ENCODE measurements around the gene CEACAM8.
"Not testable (repeated sequence)": the region's sequence is repeated elsewhere in the genome, so short reads cannot be mapped to it uniquely, and the experiment has no call there.

CEACAM8 gene

DNA sequence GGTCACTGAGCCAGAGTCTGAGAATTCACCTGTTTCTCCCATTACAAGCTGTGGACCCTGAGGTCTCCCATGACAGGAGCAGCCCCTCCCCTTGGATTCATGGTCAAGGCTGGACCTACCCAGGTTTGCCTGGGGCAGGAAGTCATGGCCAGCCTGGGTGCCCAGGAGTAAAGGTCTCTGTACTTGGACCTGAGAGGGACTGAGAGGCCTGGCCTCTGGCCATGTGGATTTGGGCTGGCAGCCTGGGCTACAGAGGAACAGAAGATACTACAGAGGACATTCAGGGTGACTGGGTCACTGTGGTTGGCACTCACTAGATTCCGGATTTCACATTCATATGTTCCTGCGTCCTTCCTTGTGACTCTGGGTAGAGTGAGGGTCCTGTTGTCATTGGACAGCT lies 31.5 kb upstream of the CEACAM8 start:
- DNase-seq (ENCODE audit: low spot score), result no peak
- no peak for TF ChIP-seq CTCF (IDR thresholded peaks at IDR 0.05; ENCODE audit: extremely low read depth, missing control alignments)

- TF ChIP-seq CTCF (IDR thresholded peaks at IDR 0.05; ENCODE audit: extremely low read depth, missing control alignments), result no peak
- no peak for DNase-seq (ENCODE audit: low spot score)
Observed at GRCh38 chr19:42619271-42619670, 24.5 kb upstream of the CEACAM8 start.

DNA sequence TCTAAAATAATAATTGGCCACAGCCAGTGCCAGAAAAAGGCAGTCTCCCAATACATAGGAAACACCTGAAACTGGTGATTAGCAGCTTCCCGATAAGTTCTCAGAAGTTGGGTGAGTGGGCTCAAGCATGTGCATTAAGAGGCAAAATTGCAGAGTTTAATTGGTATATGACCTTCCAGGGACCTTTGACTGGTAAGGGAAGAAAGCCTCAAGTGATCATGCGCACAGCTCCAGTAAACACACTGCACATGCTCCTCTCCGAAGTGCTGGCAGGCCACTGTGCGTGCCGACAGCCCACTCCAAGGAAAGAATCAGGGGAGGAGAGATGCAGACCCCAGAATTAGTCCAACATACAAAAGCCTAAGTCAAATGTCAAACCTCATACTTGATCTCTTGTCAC lies 18.9 kb upstream of the CEACAM8 start:
- no peak for TF ChIP-seq CTCF (IDR thresholded peaks at IDR 0.05; ENCODE audit: extremely low read depth, missing control alignments)
- no peak for DNase-seq (ENCODE audit: low spot score)

DNA sequence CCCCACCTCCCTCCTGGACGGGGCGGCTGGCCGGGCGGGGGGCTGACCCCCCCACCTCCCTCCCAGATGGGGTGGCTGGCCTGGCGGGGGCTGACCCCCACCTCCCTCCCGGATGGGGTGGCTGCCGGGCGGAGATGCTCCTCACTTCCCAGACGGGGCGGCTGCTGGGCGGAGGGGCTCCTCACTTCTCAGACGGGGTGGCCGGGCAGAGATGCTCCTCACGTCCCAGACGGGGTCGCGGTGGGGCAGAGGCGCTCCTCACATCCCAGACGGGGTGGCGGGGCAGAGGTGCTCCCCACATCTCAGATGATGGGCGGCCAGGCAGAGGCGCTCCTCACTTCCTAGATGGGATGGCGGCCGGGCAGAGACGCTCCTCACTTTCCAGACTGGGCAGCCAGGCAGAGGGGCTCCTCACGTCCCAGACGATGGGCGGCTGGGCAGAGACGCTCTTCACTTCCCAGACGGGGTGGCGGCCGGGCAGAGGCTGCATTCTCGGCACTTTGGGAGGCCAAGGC lies 15.7 kb upstream of the CEACAM8 start:
- not testable (repeated sequence) for DNase-seq (ENCODE audit: low spot score)

DNA sequence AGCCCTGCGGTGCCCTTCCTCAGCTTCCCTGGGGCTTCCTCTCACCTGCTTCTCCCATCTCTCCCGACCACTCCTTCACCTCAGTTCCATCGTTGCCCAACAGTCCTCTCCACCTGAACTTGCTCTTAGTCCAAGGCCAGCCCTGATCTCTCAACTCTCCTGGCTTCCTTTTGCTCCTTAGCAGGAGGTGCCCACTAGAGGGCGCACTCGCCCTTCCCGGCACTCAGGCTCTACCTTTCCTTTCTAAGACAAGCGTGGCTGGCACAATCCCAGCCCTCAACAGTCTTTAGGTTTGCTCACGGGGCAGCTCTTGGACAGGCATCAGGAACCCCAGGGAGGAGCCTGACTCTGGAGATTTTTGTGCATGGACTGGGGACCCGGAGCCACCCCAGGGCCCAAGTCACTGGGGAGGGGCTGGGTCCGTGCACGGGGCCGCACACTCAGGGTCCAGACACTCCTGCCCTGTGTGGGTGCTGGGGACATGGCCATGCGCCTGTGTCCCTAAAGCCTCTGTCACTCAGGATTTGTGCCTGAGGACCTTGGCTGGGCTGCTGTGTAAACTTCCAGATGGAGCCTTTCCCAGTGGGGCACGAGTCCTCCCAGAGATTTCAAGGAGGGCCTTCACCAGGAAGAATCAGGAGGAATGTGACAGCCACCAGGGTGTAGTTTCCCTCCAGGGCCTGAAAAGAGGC lies 12.1 kb upstream of the CEACAM8 start:
- peak; percentile 87 for TF ChIP-seq CTCF (IDR thresholded peaks at IDR 0.05; ENCODE audit: extremely low read depth, missing control alignments)
- DNase-seq (ENCODE audit: low spot score), result peak; percentile 85

- peak; percentile 38 for DNase-seq (ENCODE audit: low spot score)
- TF ChIP-seq CTCF (IDR thresholded peaks at IDR 0.05; ENCODE audit: extremely low read depth, missing control alignments), result no peak
Observed at GRCh38 chr19:42601811-42602443, 7.2 kb upstream of the CEACAM8 start.

- peak; percentile 52 for DNase-seq (ENCODE audit: low spot score)
- peak; percentile 91 for TF ChIP-seq CTCF (IDR thresholded peaks at IDR 0.05; ENCODE audit: extremely low read depth, missing control alignments)
Observed at GRCh38 chr19:42596391-42597072, 1.8 kb upstream of the CEACAM8 start.
